ENCODE results near the gene MAP2K5.

- TF ChIP-seq CTCF (IDR thresholded peaks at IDR 0.05; ENCODE audit: low read length) (no peak), EZH2 (IDR thresholded peaks at IDR 0.05; ENCODE audit: borderline replicate concordance, low read length) (no peak)
Measured at GRCh38 chr15:67803996-67804843, 261.7 kb downstream of the MAP2K5 start.

All from OCI-LY1 (cell line).